CD4-positive, alpha-beta T cell treated with Interleukin-4 for 4 hours (primary cell): ENCODE measurements around the gene THSD7B.
"Not testable (repeated sequence)": the region's sequence is repeated elsewhere in the genome, so short reads cannot be mapped to it uniquely, and the experiment has no call there.

ENCODE experiments used
- DNase-seq: peaks from one replicate; pipeline ENCODE4 v3.0.0-alpha.2; 2020

The THSD7B gene

GRCh38 chr2:137291836-137292570, 526.7 kb downstream of the THSD7B start:
- DNase-seq: no peak

- no peak for DNase-seq
Measured at GRCh38 chr2:137298377-137298776, 533.0 kb downstream of the THSD7B start.

DNA sequence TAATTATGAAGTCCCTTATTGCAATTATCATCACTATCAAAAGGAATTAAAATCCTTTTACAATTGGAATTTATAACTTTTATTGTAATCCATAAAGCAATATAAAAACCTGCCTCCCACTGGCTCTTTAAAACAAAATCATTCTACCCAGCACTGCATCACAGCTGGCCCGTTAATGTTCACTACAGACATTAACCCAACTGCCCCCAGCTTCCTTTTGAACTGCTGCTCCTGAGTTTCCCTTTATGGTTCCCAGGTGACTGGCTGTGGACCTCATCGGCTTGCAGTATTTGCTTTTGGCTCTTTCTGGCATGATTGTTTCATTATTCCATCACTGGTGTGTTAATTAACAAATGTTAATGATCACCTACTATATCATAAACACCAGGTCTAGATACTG, 535.6 kb downstream of the THSD7B start:
- DNase-seq: no peak

- DNase-seq: no peak
Measured at GRCh38 chr2:137302957-137303356, 537.6 kb downstream of the THSD7B start.

- DNase-seq: no peak
Measured at GRCh38 chr2:137316075-137316474, 550.7 kb downstream of the THSD7B start.

GRCh38 chr2:137321566-137321965, 556.2 kb downstream of the THSD7B start:
- no peak for DNase-seq

GRCh38 chr2:137331562-137331961, 566.2 kb downstream of the THSD7B start:
- not testable (repeated sequence) for DNase-seq

GRCh38 chr2:137333386-137334165, 568.2 kb downstream of the THSD7B start:
- DNase-seq: no peak

DNA sequence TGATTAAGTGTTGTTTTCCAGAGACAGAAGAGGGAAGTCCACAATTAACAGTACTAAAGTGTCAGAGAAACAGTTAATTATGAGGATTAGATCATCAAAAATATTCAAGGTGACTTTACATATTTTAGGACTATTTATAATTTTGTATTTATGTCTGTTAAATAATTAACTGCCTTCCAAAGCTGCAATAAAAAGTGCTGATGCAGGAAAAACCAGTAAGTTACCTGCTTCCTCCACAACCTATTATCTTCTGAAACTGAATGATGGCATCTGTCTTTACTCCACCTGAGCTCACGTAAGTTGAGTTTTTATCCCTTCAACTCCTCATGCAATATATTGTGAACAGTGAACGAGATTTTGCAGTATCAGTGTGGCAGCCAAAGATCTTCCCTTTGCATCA, 570.7 kb downstream of the THSD7B start:
- DNase-seq: no peak

- no peak for DNase-seq
Measured at GRCh38 chr2:137339051-137339450, 573.7 kb downstream of the THSD7B start.

DNA sequence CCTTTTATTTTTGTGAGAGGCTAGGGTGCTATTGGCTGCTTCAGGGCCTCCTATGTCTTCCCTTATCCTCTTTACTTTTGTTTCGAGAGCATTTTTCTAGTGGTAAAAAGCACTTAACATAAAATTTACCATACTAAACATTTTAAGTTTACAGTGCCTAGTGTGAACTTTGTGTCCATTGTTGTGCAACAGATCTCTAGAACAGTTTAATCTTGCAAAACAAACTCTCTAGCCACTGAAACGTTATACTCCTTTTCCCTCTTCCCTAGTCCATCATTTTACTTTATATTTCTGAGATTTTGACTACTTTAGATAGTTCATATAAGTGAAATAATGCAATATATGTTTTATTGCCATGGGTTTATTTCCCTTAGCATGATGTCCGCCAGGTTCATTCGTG, 580.6 kb downstream of the THSD7B start:
- no peak for DNase-seq

- DNase-seq: no peak
Measured at GRCh38 chr2:137348301-137348700, 583.0 kb downstream of the THSD7B start.

DNA sequence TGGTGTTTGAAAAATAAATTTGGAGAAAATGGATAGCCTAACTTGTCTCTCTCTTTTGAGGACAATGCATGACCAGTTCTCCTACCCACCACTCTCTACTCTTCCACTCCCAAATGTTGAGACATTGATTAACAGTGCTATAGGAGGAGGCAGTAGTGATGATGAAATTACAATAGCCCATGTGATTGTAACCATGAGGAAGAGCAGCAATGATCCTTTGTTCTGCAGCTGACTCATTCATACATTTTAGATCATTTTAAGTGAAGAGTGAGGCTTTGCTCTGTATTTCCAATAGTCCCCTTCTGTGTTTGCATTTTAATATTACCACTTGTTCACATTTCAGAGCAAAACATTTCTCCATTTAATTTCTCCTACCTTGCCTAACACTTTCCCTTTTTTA, 592.3 kb downstream of the THSD7B start:
- no peak for DNase-seq

DNA sequence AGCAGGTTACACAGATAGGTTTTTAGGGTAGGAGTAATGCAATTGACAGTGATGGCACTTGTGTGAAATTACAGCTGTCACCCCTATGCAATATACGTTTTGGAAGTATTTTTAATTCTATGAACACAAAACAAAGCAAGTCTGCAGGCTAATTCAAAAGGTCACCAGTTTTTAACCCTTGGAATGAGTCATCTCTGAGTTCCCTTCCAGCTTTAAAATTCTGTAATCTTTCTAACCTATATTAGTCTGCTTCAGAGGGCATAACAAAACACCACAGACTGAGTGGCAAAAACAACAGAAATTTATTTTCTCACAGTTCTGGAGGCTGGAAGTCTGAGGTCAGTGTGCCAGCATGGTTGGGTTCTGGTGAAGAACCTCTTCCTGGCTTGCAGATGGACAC, 602.0 kb downstream of the THSD7B start:
- no peak for DNase-seq

GRCh38 chr2:137369106-137369505, 603.8 kb downstream of the THSD7B start:
- DNase-seq: no peak

- DNase-seq: no peak
Measured at GRCh38 chr2:137379186-137379585, 613.8 kb downstream of the THSD7B start.

DNA sequence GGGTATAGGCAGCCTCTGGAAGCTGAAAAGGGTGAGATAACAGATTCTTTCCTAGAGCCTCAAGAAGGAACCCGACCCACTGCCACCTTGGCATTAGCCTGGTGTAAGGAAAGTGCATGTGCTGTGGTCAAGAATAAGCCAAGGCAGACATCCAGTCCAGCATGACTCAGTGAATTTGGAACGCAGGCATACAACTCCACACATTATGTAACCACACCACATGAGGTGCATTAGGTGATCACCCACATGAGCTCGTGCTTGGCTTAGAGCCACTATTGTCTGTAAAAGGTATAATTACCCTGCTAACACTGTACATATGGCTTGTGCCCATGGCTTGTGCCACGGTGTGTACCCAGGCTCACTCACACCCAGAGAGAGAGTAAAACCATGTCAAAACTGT, 615.3 kb downstream of the THSD7B start:
- DNase-seq: no peak

DNA sequence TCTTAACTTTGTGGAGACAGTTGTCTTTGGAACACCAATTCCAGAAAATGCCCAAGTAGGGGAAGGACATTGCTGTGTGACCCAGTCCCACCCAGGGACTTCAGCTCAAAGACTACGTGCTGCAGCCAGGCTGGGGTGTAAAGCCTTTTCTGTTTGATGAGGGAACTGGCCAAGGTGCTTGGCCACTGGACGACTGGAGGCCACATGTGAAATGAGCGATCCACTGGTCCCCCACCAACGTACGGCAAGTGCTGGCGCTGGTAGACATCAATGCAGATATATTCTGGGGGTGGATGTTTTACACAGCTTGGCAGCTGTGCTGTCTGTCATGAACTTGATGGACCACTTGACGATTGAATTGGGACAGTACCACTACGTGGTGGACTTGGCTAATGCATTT, 616.4 kb downstream of the THSD7B start:
- DNase-seq: no peak

GRCh38 chr2:137383391-137383790, 618.0 kb downstream of the THSD7B start:
- DNase-seq: no peak

DNA sequence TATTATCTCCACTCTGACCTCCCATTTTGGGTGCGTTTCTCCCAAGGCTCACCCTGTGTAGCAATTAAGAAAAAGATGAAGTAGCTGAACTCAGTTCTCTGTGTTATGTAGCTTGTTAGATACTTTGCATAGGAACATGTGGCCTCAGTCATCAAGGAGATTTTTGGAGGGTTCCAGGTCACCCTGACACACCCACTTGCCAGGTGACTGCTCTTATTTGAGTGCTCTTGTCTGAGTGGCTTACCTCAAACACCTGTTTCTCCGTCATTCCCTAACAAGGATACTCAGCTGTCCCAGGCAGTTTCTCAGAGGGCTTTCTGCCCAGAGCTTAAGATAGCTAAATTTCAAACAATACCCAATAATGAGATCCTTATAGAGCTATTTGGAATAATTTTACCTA, 621.7 kb downstream of the THSD7B start:
- no peak for DNase-seq

GRCh38 chr2:137405496-137405895, 640.2 kb downstream of the THSD7B start:
- DNase-seq: no peak

- DNase-seq: no peak
Measured at GRCh38 chr2:137411585-137411984, 646.2 kb downstream of the THSD7B start.

GRCh38 chr2:137420744-137421143, 655.4 kb downstream of the THSD7B start:
- no peak for DNase-seq

DNA sequence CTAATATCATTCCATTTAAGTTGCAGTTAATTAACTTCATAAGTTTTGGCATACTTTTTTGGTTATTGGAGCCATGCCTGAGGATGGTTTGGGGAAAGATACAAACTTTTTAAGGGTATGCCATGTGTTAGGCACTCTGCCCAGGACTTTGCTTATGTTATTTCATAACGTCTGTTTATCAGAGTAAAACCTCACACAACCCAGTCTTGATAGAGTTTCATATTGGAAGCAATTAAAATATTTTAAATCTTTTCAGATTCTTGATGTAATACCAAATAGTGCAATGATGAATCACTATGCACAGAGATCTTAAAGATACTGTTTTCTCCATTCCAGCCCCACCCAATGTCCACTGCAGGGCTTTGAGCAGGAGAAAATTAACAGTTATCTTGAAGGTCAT, 669.8 kb downstream of the THSD7B start:
- DNase-seq: no peak

GRCh38 chr2:137437386-137437785, 672.0 kb downstream of the THSD7B start:
- DNase-seq: no peak
